ENCODE data around the gene ETS2. TPM values are rescaled to one million over a fixed set of nuclear protein-coding genes. Genes with fewer than 3 reads are reported as not detected.

ETS2 gene
- total and polyA plus RNA-seq, 10 of the 15 experiments (the other 5 are each of a cell fraction or from before 2014, with no cell fraction given) = 0.52 to 8.6 (median 3.8) TPM

GRCh38 chr21:38869196-38869595 lies 63.5 kb downstream of the ETS2 start:
- Histone ChIP-seq H3K9me3 (replicated peaks; ENCODE audit: control insufficient read depth, insufficient read depth, low read length) (no peaks in the 10 kb centered on the region), H3K9ac (ENCODE audit: control insufficient read depth, insufficient read depth, low read length) (no peak overlapping the region), H3K4me1 (ENCODE audit: control insufficient read depth, insufficient read depth, low read length) (no peaks in the 10 kb centered on the region), H3K27ac (ENCODE audit: control insufficient read depth, insufficient read depth) (no peak overlapping the region), H3K79me2 (ENCODE audit: control insufficient read depth, insufficient read depth, low read length) (no peaks in the 10 kb centered on the region), H2AFZ (ENCODE audit: control insufficient read depth, low read depth, low read length) (no peak overlapping the region), H3K27me3 (replicated peaks in 1 of 2; ENCODE audit: control insufficient read depth in 2 of 2, insufficient read depth in 2 of 2, low read length in 1 of 2) (no peaks in the 10 kb centered on the region), H3K4me2 (ENCODE audit: control insufficient read depth, insufficient read depth) (no peak overlapping the region), H3K4me3 (no peak overlapping the region), H4K20me1 (ENCODE audit: control insufficient read depth, insufficient read depth) (no peaks in the 10 kb centered on the region), H3K36me3 (ENCODE audit: control insufficient read depth in 2 of 2, insufficient read depth in 2 of 2, low read length in 1 of 2) (no peaks in the 10 kb centered on the region)
- FAIRE-seq (no peak), ATAC-seq (no peak), DNase-seq (ENCODE audit: low read depth, low spot score) (no peak)
- WGBS (ENCODE audit: insufficient coverage, insufficient replicate concordance, low lambda C conversion rate, missing lambda C conversion rate) = 0% methylated on average over 3 of the region's 3 CpGs
- TF ChIP-seq, protein P1, sequence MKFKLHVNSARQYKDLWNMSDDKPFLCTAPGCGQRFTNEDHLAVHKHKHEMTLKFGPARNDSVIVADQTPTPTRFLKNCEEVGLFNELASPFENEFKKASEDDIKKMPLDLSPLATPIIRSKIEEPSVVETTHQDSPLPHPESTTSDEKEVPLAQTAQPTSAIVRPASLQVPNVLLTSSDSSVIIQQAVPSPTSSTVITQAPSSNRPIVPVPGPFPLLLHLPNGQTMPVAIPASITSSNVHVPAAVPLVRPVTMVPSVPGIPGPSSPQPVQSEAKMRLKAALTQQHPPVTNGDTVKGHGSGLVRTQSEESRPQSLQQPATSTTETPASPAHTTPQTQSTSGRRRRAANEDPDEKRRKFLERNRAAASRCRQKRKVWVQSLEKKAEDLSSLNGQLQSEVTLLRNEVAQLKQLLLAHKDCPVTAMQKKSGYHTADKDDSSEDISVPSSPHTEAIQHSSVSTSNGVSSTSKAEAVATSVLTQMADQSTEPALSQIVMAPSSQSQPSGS (IDR thresholded peaks at IDR 0.05; ENCODE audit: low read length) = no peak
- ChIA-PET SMC1A (ENCODE audit: uncharacterized antibody, unreplicated experiment) (no interaction called here), CTCF (no interaction called here), POLR2A (no interaction called here), RAD21 (ENCODE audit: unreplicated experiment) (no interaction called here)
- in situ Hi-C loops (cut with MboI) = no loop called here
- intact Hi-C loops (cut with micrococcal nuclease; ENCODE audit: unreplicated experiment) = no loop called here
- no TSS peak for BruUV-seq (replicated peaks)

- no peak overlapping the region for H3K4me2 ChIP-seq (ENCODE audit: control insufficient read depth, insufficient read depth)
- RAD21 ChIA-PET (ENCODE audit: unreplicated experiment) = no interaction called here
- in situ Hi-C loops (cut with MboI) = no loop called here
- BruUV-seq (replicated peaks) = no TSS peak
- intact Hi-C loops (cut with micrococcal nuclease; ENCODE audit: unreplicated experiment) = no loop called here
- no peak for ATAC-seq
- H3K4me3 ChIP-seq = no peak overlapping the region
- CTCF ChIA-PET = no interaction called here
- H3K27me3 ChIP-seq (replicated peaks in 1 of 2; ENCODE audit: control insufficient read depth in 2 of 2, insufficient read depth in 2 of 2, low read length in 1 of 2) = no peaks in the 10 kb centered on the region
- no peak overlapping the region for H3K9ac ChIP-seq (ENCODE audit: control insufficient read depth, insufficient read depth, low read length)
- POLR2A ChIA-PET = no interaction called here
- SMC1A ChIA-PET (ENCODE audit: uncharacterized antibody, unreplicated experiment) = no interaction called here
- WGBS (ENCODE audit: insufficient coverage, insufficient replicate concordance, low lambda C conversion rate, missing lambda C conversion rate) = 32% methylated on average over 3 of the region's 3 CpGs
- no peaks in the 10 kb centered on the region for H3K9me3 ChIP-seq (replicated peaks; ENCODE audit: control insufficient read depth, insufficient read depth, low read length)
- FAIRE-seq = no peak
- no peaks in the 10 kb centered on the region for H4K20me1 ChIP-seq (ENCODE audit: control insufficient read depth, insufficient read depth)
- no peaks in the 10 kb centered on the region for H3K36me3 ChIP-seq (ENCODE audit: control insufficient read depth in 2 of 2, insufficient read depth in 2 of 2, low read length in 1 of 2)
- H3K79me2 ChIP-seq (ENCODE audit: control insufficient read depth, insufficient read depth, low read length) = no peaks in the 10 kb centered on the region
- no peak for DNase-seq (ENCODE audit: low read depth, low spot score)
- no peak overlapping the region for H3K27ac ChIP-seq (ENCODE audit: control insufficient read depth, insufficient read depth)
- H3K4me1 ChIP-seq (ENCODE audit: control insufficient read depth, insufficient read depth, low read length) = no peaks in the 10 kb centered on the region
- H2AFZ ChIP-seq (ENCODE audit: control insufficient read depth, low read depth, low read length) = no peak overlapping the region
- TF ChIP-seq, protein P2, sequence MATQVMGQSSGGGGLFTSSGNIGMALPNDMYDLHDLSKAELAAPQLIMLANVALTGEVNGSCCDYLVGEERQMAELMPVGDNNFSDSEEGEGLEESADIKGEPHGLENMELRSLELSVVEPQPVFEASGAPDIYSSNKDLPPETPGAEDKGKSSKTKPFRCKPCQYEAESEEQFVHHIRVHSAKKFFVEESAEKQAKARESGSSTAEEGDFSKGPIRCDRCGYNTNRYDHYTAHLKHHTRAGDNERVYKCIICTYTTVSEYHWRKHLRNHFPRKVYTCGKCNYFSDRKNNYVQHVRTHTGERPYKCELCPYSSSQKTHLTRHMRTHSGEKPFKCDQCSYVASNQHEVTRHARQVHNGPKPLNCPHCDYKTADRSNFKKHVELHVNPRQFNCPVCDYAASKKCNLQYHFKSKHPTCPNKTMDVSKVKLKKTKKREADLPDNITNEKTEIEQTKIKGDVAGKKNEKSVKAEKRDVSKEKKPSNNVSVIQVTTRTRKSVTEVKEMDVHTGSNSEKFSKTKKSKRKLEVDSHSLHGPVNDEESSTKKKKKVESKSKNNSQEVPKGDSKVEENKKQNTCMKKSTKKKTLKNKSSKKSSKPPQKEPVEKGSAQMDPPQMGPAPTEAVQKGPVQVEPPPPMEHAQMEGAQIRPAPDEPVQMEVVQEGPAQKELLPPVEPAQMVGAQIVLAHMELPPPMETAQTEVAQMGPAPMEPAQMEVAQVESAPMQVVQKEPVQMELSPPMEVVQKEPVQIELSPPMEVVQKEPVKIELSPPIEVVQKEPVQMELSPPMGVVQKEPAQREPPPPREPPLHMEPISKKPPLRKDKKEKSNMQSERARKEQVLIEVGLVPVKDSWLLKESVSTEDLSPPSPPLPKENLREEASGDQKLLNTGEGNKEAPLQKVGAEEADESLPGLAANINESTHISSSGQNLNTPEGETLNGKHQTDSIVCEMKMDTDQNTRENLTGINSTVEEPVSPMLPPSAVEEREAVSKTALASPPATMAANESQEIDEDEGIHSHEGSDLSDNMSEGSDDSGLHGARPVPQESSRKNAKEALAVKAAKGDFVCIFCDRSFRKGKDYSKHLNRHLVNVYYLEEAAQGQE (IDR thresholded peaks at IDR 0.05; ENCODE audit: low read depth, low read length) = no peak
- no peak for TF ChIP-seq MXI1 (IDR thresholded peaks at IDR 0.05; ENCODE audit: low read depth, low read length)
- TF ChIP-seq HDAC2 (IDR thresholded peaks at IDR 0.05) = no peak
- no peak for TF ChIP-seq SUZ12 (IDR thresholded peaks at IDR 0.05; ENCODE audit: unreplicated experiment)
- no peak for TF ChIP-seq SIN3A (IDR thresholded peaks at IDR 0.05; ENCODE audit: low read depth, low read length)
- TF ChIP-seq DPF2 (IDR thresholded peaks at IDR 0.05) = no peak
- TF ChIP-seq NFYB (IDR thresholded peaks at IDR 0.05; ENCODE audit: insufficient read depth, low read depth, low read length) = no peak
- TF ChIP-seq SMAD5 (IDR thresholded peaks at IDR 0.05; ENCODE audit: low read depth) = no peak
- no peak for TF ChIP-seq FOXK2 (IDR thresholded peaks at IDR 0.05)
- no peak for TF ChIP-seq TBL1XR1 (IDR thresholded peaks at IDR 0.05; ENCODE audit: low read depth, low read length)
- TF ChIP-seq, protein P3, sequence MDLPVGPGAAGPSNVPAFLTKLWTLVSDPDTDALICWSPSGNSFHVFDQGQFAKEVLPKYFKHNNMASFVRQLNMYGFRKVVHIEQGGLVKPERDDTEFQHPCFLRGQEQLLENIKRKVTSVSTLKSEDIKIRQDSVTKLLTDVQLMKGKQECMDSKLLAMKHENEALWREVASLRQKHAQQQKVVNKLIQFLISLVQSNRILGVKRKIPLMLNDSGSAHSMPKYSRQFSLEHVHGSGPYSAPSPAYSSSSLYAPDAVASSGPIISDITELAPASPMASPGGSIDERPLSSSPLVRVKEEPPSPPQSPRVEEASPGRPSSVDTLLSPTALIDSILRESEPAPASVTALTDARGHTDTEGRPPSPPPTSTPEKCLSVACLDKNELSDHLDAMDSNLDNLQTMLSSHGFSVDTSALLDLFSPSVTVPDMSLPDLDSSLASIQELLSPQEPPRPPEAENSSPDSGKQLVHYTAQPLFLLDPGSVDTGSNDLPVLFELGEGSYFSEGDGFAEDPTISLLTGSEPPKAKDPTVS (IDR thresholded peaks at IDR 0.05; ENCODE audit: low read depth, low read length) = no peak
Measured at GRCh38 chr21:38869946-38870345, 64.2 kb downstream of the ETS2 start.
